Activated naive CD8-positive, alpha-beta T cell treated with anti-CD3 and anti-CD28 coated beads, Interleukin-2, amount 10 ng/mL, durations not matched to agents 7 days and 5 days (primary cell): ENCODE measurements around the gene RASGRP3. TPM values are rescaled to one million over a fixed set of nuclear protein-coding genes. Genes with fewer than 3 reads are reported as not detected.

Experiments used
- ATAC-seq: fragments of 150-1000 bp; cut with Tn5 transposase; one replicate; pipeline ENCODE4 v1.10.0; 2021; ENCODE audit warnings: low read depth, moderate library complexity
- POLR2A ChIA-PET: fragments of 350-600 bp; sonication (Branson Sonifier 250); formaldehyde crosslinking; loops from one replicate; lab custom pipeline; 2021; ENCODE audit warnings: antibody characterized with exemption; lab: Charles Lee
- DNase-seq: peaks from one replicate; pipeline ENCODE4 v3.0.0; 2021
- H3K27ac Mint-ChIP-seq: one replicate; pipeline ENCODE4 v1.8.0; 2022; ENCODE audit warnings: mild to moderate bottlenecking, mixed read lengths
- H3K27me3 Mint-ChIP-seq: one replicate; pipeline ENCODE4 v1.8.0; 2022; ENCODE audit warnings: mild to moderate bottlenecking, moderate library complexity, mixed read lengths
- H3K36me3 Mint-ChIP-seq: one replicate; pipeline ENCODE4 v1.8.0; 2021; ENCODE audit warnings: mild to moderate bottlenecking, mixed read lengths
- H3K4me1 Mint-ChIP-seq: one replicate; pipeline ENCODE4 v1.8.0; 2021; ENCODE audit warnings: mixed read lengths
- H3K4me3 Mint-ChIP-seq: one replicate; pipeline ENCODE4 v1.8.0; 2022; ENCODE audit warnings: mild to moderate bottlenecking, moderate library complexity, mixed read lengths
- H3K9me3 Mint-ChIP-seq: one replicate; pipeline ENCODE4 v1.8.0; 2021; ENCODE audit warnings: mixed read lengths
- total RNA-seq, 2 experiments: library from RNA; stranded (reverse); gene quantifications; one replicate each; pipeline ENCODE4 v1.2.3, GENCODE V29; 2021

The RASGRP3 gene
- total RNA-seq, 2 experiments from 2014 or later, result 7.5 to 8.0 TPM

- no peaks in the 10 kb centered on the region for H3K27me3 Mint-ChIP-seq
- POLR2A ChIA-PET, result no interaction called here
- H3K36me3 Mint-ChIP-seq, result peaks cover 22% of the 10 kb centered on the region
- no peak for ATAC-seq
- no peak for DNase-seq
- no peak overlapping the region for H3K4me3 Mint-ChIP-seq
- no peaks in the 10 kb centered on the region for H3K9me3 Mint-ChIP-seq
- H3K27ac Mint-ChIP-seq, result no peak overlapping the region
- H3K4me1 Mint-ChIP-seq, result no peaks in the 10 kb centered on the region
Measured at GRCh38 chr2:33561872-33562271, 85.4 kb downstream of the RASGRP3 start.

- Mint-ChIP-seq H3K27me3 (no peaks in the 10 kb centered on the region), H3K4me3 (no peak overlapping the region), H3K4me1 (peaks cover 6% of the 10 kb centered on the region), H3K9me3 (no peaks in the 10 kb centered on the region), H3K36me3 (no peaks in the 10 kb centered on the region), H3K27ac (no peak overlapping the region)
- DNase-seq (no peak), ATAC-seq (no peak)
- POLR2A ChIA-PET, result no interaction called here
Measured at GRCh38 chr2:33570681-33571080, 94.2 kb downstream of the RASGRP3 start.

- H3K4me1 Mint-ChIP-seq, result peaks cover 6% of the 10 kb centered on the region
- DNase-seq (no peak), ATAC-seq (no peak)
- no peaks in the 10 kb centered on the region for H3K36me3 Mint-ChIP-seq
- H3K4me3 Mint-ChIP-seq, result no peak overlapping the region
- POLR2A ChIA-PET, result no interaction called here
- H3K9me3 Mint-ChIP-seq, result no peaks in the 10 kb centered on the region
- no peak overlapping the region for H3K27ac Mint-ChIP-seq
- H3K27me3 Mint-ChIP-seq, result no peaks in the 10 kb centered on the region
Measured at GRCh38 chr2:33573657-33574056, 97.2 kb downstream of the RASGRP3 start.

GRCh38 chr2:33577084-33577483, 100.6 kb downstream of the RASGRP3 start:
- DNase-seq (no peak), ATAC-seq (no peak)
- Mint-ChIP-seq H3K4me1 (peaks cover 5% of the 10 kb centered on the region), H3K4me3 (no peak overlapping the region), H3K36me3 (peaks cover 5% of the 10 kb centered on the region), H3K27ac (no peak overlapping the region), H3K27me3 (no peaks in the 10 kb centered on the region), H3K9me3 (no peaks in the 10 kb centered on the region)
- POLR2A ChIA-PET, result no interaction called here

- Mint-ChIP-seq H3K4me3 (no peak overlapping the region), H3K4me1 (peaks cover 10% of the 10 kb centered on the region), H3K27ac (no peak overlapping the region), H3K36me3 (peaks cover 5% of the 10 kb centered on the region), H3K9me3 (no peaks in the 10 kb centered on the region), H3K27me3 (no peaks in the 10 kb centered on the region)
- ATAC-seq (no peak), DNase-seq (no peak)
- POLR2A ChIA-PET, result no interaction called here
Measured at GRCh38 chr2:33577668-33578067, 101.2 kb downstream of the RASGRP3 start.

GRCh38 chr2:33579227-33579626, 102.8 kb downstream of the RASGRP3 start:
- H3K27ac Mint-ChIP-seq, result no peak overlapping the region
- DNase-seq (no peak), ATAC-seq (no peak)
- H3K36me3 Mint-ChIP-seq, result peaks cover 8% of the 10 kb centered on the region
- H3K27me3 Mint-ChIP-seq, result no peaks in the 10 kb centered on the region
- H3K4me3 Mint-ChIP-seq, result no peak overlapping the region
- no peaks in the 10 kb centered on the region for H3K9me3 Mint-ChIP-seq
- peaks cover 10% of the 10 kb centered on the region for H3K4me1 Mint-ChIP-seq
- POLR2A ChIA-PET, result no interaction called here

GRCh38 chr2:33581872-33582271, 105.4 kb downstream of the RASGRP3 start:
- POLR2A ChIA-PET, result interaction anchor here (3.1 kb wide), 1 partner anchor 106 kb away, joined by 19 read pairs; the partner anchor contains the start of gene RASGRP3
- peaks cover 13% of the 10 kb centered on the region for H3K4me1 Mint-ChIP-seq
- no peaks in the 10 kb centered on the region for H3K27me3 Mint-ChIP-seq

GRCh38 chr2:33583194-33583938, 106.9 kb downstream of the RASGRP3 start:
- ATAC-seq (no peak), DNase-seq (no peak)
- POLR2A ChIA-PET, result interaction anchor here (1.5 to 3.1 kb wide), 2 partner anchors 16 to 107 kb away, joined by 6 to 19 read pairs; partner anchors contain the start of genes FAM98A and RASGRP3
- peaks cover 13% of the 10 kb centered on the region for H3K4me1 Mint-ChIP-seq
- no peak overlapping the region for H3K27ac Mint-ChIP-seq
- H3K9me3 Mint-ChIP-seq, result no peaks in the 10 kb centered on the region
- H3K4me3 Mint-ChIP-seq, result no peak overlapping the region
- peaks cover 18% of the 10 kb centered on the region for H3K36me3 Mint-ChIP-seq
- H3K27me3 Mint-ChIP-seq, result no peaks in the 10 kb centered on the region

More at GRCh38 chr2:33581872-33582271, 105.4 kb downstream of the RASGRP3 start:
- peak overlapping the region; percentile 66 for H3K27ac Mint-ChIP-seq
- no peak for DNase-seq
- H3K4me3 Mint-ChIP-seq, result peak overlapping the region; percentile 35
- H3K36me3 Mint-ChIP-seq, result peaks cover 17% of the 10 kb centered on the region
- no peaks in the 10 kb centered on the region for H3K9me3 Mint-ChIP-seq
- no peak for ATAC-seq

GRCh38 chr2:33586766-33587165, 110.3 kb downstream of the RASGRP3 start:
- no peaks in the 10 kb centered on the region for H3K27me3 Mint-ChIP-seq
- H3K9me3 Mint-ChIP-seq, result no peaks in the 10 kb centered on the region
- H3K4me1 Mint-ChIP-seq, result peaks cover 13% of the 10 kb centered on the region
- H3K36me3 Mint-ChIP-seq, result peaks cover 19% of the 10 kb centered on the region
- no peak for DNase-seq
- POLR2A ChIA-PET, result no interaction called here
- no peak overlapping the region for H3K4me3 Mint-ChIP-seq
- no peak for ATAC-seq
- no peak overlapping the region for H3K27ac Mint-ChIP-seq

GRCh38 chr2:33588232-33588631, 111.8 kb downstream of the RASGRP3 start:
- Mint-ChIP-seq H3K27me3 (no peaks in the 10 kb centered on the region), H3K4me3 (no peak overlapping the region), H3K9me3 (no peaks in the 10 kb centered on the region), H3K27ac (no peak overlapping the region), H3K36me3 (peaks cover 23% of the 10 kb centered on the region), H3K4me1 (peaks cover 7% of the 10 kb centered on the region)
- ATAC-seq (no peak), DNase-seq (no peak)
- POLR2A ChIA-PET, result no interaction called here

GRCh38 chr2:33589444-33589843, 113.0 kb downstream of the RASGRP3 start:
- no peak overlapping the region for H3K27ac Mint-ChIP-seq
- H3K36me3 Mint-ChIP-seq, result peaks cover 23% of the 10 kb centered on the region
- H3K9me3 Mint-ChIP-seq, result no peaks in the 10 kb centered on the region
- no peaks in the 10 kb centered on the region for H3K27me3 Mint-ChIP-seq
- DNase-seq, result no peak
- peaks cover 11% of the 10 kb centered on the region for H3K4me1 Mint-ChIP-seq
- ATAC-seq, result no peak
- H3K4me3 Mint-ChIP-seq, result no peak overlapping the region
- POLR2A ChIA-PET, result no interaction called here

- ATAC-seq, result no peak
- Mint-ChIP-seq H3K4me1 (peaks cover 28% of the 10 kb centered on the region), H3K27ac (no peak overlapping the region), H3K36me3 (peaks cover 14% of the 10 kb centered on the region), H3K9me3 (no peaks in the 10 kb centered on the region), H3K27me3 (no peaks in the 10 kb centered on the region), H3K4me3 (no peak overlapping the region)
- DNase-seq, result no peak
- POLR2A ChIA-PET, result no interaction called here
Measured at GRCh38 chr2:33595385-33595784, 118.9 kb downstream of the RASGRP3 start.

- Mint-ChIP-seq H3K4me1 (peaks cover 28% of the 10 kb centered on the region), H3K27ac (no peak overlapping the region), H3K9me3 (no peaks in the 10 kb centered on the region), H3K36me3 (peaks cover 14% of the 10 kb centered on the region), H3K4me3 (no peak overlapping the region), H3K27me3 (no peaks in the 10 kb centered on the region)
- no peak for DNase-seq
- no peak for ATAC-seq
- POLR2A ChIA-PET, result no interaction called here
Measured at GRCh38 chr2:33597026-33597425, 120.6 kb downstream of the RASGRP3 start.

GRCh38 chr2:33598561-33599174, 122.2 kb downstream of the RASGRP3 start:
- POLR2A ChIA-PET, result interaction anchor here (0.6 to 2.5 kb wide), 3 partner anchors 15 to 1944 kb away, joined by 3 to 34 read pairs (median 6); partner anchors contain the start of gene RASGRP3
- Mint-ChIP-seq H3K27me3 (no peaks in the 10 kb centered on the region), H3K36me3 (peaks cover 10% of the 10 kb centered on the region), H3K4me1 (peaks cover 25% of the 10 kb centered on the region), H3K9me3 (no peaks in the 10 kb centered on the region), H3K4me3 (peak overlapping the region; percentile 91), H3K27ac (peak overlapping the region; percentile 91)
- ATAC-seq, result peak; percentile 24
- peak; percentile 51 for DNase-seq
